SK-N-SH (cell line): Measurements from ENCODE around the gene ST7. TPM values are rescaled to one million over a fixed set of nuclear protein-coding genes. Genes with fewer than 3 reads are reported as not detected.

Experiments
- CTCF ChIA-PET: fragments of 300-600, 350-600 bp; formaldehyde crosslinking; extraction: SDS; loops from one replicate; lab custom pipeline; 2021; lab: Yijun Ruan, JAX
- POLR2A ChIA-PET: fragments of 350-600 bp; sonication (Branson Sonifier 250); formaldehyde crosslinking; extraction: SDS; loops from one replicate; lab custom pipeline; 2020; ENCODE audit warnings: antibody characterized with exemption, inconsistent platforms; lab: Yijun Ruan, JAX
- DNase-seq: peaks from one replicate; pipeline ENCODE4 v3.0.0; 2012
- H2AFZ ChIP-seq: fragments of 200-600 bp; sonication (generic); 2 replicates; pipeline ENCODE4 v1.8.1; 2016; ENCODE audit warnings: antibody characterized with exemption, mild to moderate bottlenecking, low read depth
- H3F3A ChIP-seq: fragments of 200-600 bp; sonication (generic); replicated peaks from 2 replicates; pipeline ENCODE3; 2016; ENCODE audit warnings: antibody characterized with exemption, mild to moderate bottlenecking; ENCODE audit not compliant: insufficient read depth
- H3K27ac ChIP-seq, 2 experiments: fragments of 200-500 bp in 1 of 2; fragments of 200-600 bp in 1 of 2; sonication (Bioruptor generic) in 1 of 2; sonication (generic), shearing (Covaris generic) in 1 of 2; 2 replicates each; pipeline versions ENCODE4 v1.5.1 to v1.6.1; 2014 to 2016; ENCODE audit warnings: low read depth in 2 of 2, inconsistent platforms in 1 of 2, low read length in 1 of 2, mild to moderate bottlenecking in 1 of 2, mixed read lengths in 1 of 2
- H3K27me3 ChIP-seq: fragments of 200-600 bp; sonication (generic), shearing (Covaris generic); 2 replicates; pipeline ENCODE4 v1.6.1; 2016; ENCODE audit warnings: mixed run types; ENCODE audit not compliant: insufficient read depth
- H3K36me3 ChIP-seq, 2 experiments: fragments of 200-500 bp in 1 of 2; fragments of 200-600 bp in 1 of 2; sonication (Bioruptor generic) in 1 of 2; sonication (generic) in 1 of 2; replicated peaks in 1 of 2; 2 replicates each; pipeline versions ENCODE3 to v1.5.1; 2014 to 2016; ENCODE audit warnings: low read length in 1 of 2, mild to moderate bottlenecking in 1 of 2; ENCODE audit not compliant: insufficient read depth in 2 of 2, control insufficient read depth in 1 of 2
- H3K4me1 ChIP-seq, 2 experiments: fragments of 200-500 bp in 1 of 2; fragments of 200-600 bp in 1 of 2; sonication (Bioruptor generic) in 1 of 2; sonication (generic), shearing (Covaris generic) in 1 of 2; 2 replicates each; pipeline versions ENCODE4 v1.5.1 to v1.6.1; 2014 to 2016; ENCODE audit warnings: low read depth in 1 of 2, low read length in 1 of 2, mixed run types in 1 of 2; ENCODE audit not compliant: insufficient read depth in 2 of 2, control insufficient read depth in 1 of 2
- H3K4me2 ChIP-seq: fragments of 200-600 bp; sonication (generic), shearing (Covaris generic); 2 replicates; pipeline ENCODE4 v1.6.1; 2017; ENCODE audit warnings: mixed run types
- H3K4me3 ChIP-seq, 2 experiments: fragments of 200-500 bp in 1 of 2; fragments of 200-600 bp in 1 of 2; sonication (Bioruptor generic) in 1 of 2; sonication (generic), shearing (Covaris generic) in 1 of 2; 2 replicates each; pipeline versions ENCODE4 v1.5.1 to v1.8.1; 2014 to 2016; ENCODE audit warnings: low read depth in 2 of 2, inconsistent platforms in 1 of 2, low read length in 1 of 2, mild to moderate bottlenecking in 1 of 2, mixed read lengths in 1 of 2, moderate library complexity in 1 of 2
- H3K79me2 ChIP-seq: fragments of 200-600 bp; sonication (generic); 2 replicates; pipeline ENCODE4 v1.8.1; 2017; ENCODE audit warnings: mild to moderate bottlenecking; ENCODE audit not compliant: insufficient read depth
- H3K9ac ChIP-seq: fragments of 200-600 bp; sonication (generic); 2 replicates; pipeline ENCODE4 v1.6.1; 2017; ENCODE audit warnings: mixed run types
- H3K9me2 ChIP-seq: fragments of 200-600 bp; sonication (generic); 2 replicates; pipeline ENCODE4 v1.6.1; 2017; ENCODE audit warnings: mixed run types
- H3K9me3 ChIP-seq: fragments of 200-600 bp; sonication (generic); 2 replicates; pipeline ENCODE4 v1.6.1; 2017; ENCODE audit warnings: mixed run types, mild to moderate bottlenecking, moderate library complexity
- H4K20me1 ChIP-seq: fragments of 200-600 bp; sonication (generic); 2 replicates; pipeline ENCODE4 v1.6.1; 2017; ENCODE audit warnings: mild to moderate bottlenecking, mixed run types; ENCODE audit not compliant: insufficient read depth
- ELF1 ChIP-seq: IDR thresholded peaks from 2 replicates; pipeline ENCODE4 v1.4.0; 2012
- EP300 ChIP-seq, 2 experiments: IDR thresholded peaks; 2 replicates each; pipeline versions ENCODE4 v1.4.0 to v1.6.1; 2012; ENCODE audit warnings: borderline replicate concordance in 1 of 2, low read depth in 1 of 2, low read length in 1 of 2
- EZH2phosphoT487 ChIP-seq: fragments of 200-600 bp; sonication (generic); IDR thresholded peaks from 2 replicates; pipeline ENCODE4 v1.6.1; 2017; ENCODE audit warnings: low read depth, mixed run types, mild to moderate bottlenecking, antibody characterized with exemption, moderate library complexity, borderline replicate concordance
- FOXJ3 ChIP-seq: sonication (generic); formaldehyde crosslinking; IDR thresholded peaks from 2 replicates; pipeline ENCODE4 v1.5.1; 2020; ENCODE audit warnings: mild to moderate bottlenecking, missing genetic modification reagents
- GABPA ChIP-seq: IDR thresholded peaks from 2 replicates; pipeline ENCODE4 v1.4.0; 2012; ENCODE audit warnings: low read depth, mild to moderate bottlenecking
- JUND ChIP-seq: IDR thresholded peaks from 2 replicates; pipeline ENCODE4 v1.4.0; 2012
- RAD21 ChIP-seq: IDR thresholded peaks from 2 replicates; pipeline ENCODE4 v1.6.1; 2012; ENCODE audit warnings: mild to moderate bottlenecking, low read length
- RFX5 ChIP-seq: IDR thresholded peaks from 2 replicates; pipeline ENCODE4 v1.6.1; 2012; ENCODE audit warnings: mild to moderate bottlenecking, improper control_type of control experiment, low read length
- SIN3A ChIP-seq: IDR thresholded peaks from 2 replicates; pipeline ENCODE4 v1.6.1; 2012; ENCODE audit warnings: low read depth, mild to moderate bottlenecking, low read length, moderate library complexity, borderline replicate concordance
- TAF1 ChIP-seq: IDR thresholded peaks from 2 replicates; pipeline ENCODE4 v1.6.1; 2012; ENCODE audit warnings: low read depth, mild to moderate bottlenecking, low read length, moderate library complexity, borderline replicate concordance
- TCF12 ChIP-seq: IDR thresholded peaks from 2 replicates; pipeline ENCODE4 v1.4.0; 2012
- WGBS: methylation state at CpG from one replicate; pipeline ENCODE4 v1.1.6; 2017; ENCODE audit warnings: low lambda C conversion rate; 5-methylcytosine and 5-hydroxymethylcytosine counted together
- polyA plus RNA-seq, 3 experiments: library from polyadenylated mRNA; depleted of rRNA; stranded (reverse); fragments of >200 nt; gene quantifications; 2 replicates each; pipeline ENCODE4 v1.2.3, GENCODE V29; 2012
- TF ChIP-seq, protein P1 (sequence below): IDR thresholded peaks from 2 replicates; pipeline ENCODE4 v1.4.0; 2012; ENCODE audit warnings: low read depth, borderline replicate concordance
- TF ChIP-seq, protein P2 (sequence below): fragments of 150-350 bp; IDR thresholded peaks from 2 replicates; pipeline ENCODE4 v1.6.1; 2016; ENCODE audit warnings: mild to moderate bottlenecking, low read depth, low read length
- TF ChIP-seq, protein P3 (sequence below): IDR thresholded peaks from 2 replicates; pipeline ENCODE4 v1.6.1; 2012; ENCODE audit warnings: mild to moderate bottlenecking, low read depth, low read length, moderate library complexity

The ST7 gene
- polyA plus RNA-seq, 1 of the 3 experiments (the other 2 are of a cell fraction): 23.5 TPM

DNA sequence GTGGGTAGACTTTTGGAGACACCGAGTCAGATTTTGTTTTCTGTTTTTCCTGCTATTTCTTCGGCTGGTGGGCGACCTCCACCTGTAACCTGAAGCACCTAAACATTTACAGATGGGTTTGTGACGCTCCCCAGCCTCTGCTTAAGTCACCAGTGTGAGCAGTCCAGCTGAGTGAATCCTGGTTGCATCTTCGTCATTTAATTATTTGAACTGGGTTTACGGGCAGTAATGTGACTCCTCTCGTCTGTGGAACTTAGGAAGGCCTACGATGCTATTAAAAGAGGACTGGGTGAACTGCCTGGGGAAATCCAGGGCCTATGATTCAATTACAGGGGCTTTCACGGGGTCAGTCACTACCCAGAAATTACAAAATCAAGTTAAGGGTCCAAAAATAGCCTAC, 317.1 kb downstream of the ST7 start:
- Histone ChIP-seq H3K4me2 (peak overlapping the region; percentile 50), H3K27me3 (no peaks in the 10 kb centered on the region), H3K9me3 (no peaks in the 10 kb centered on the region), H3K9ac (peak overlapping the region; percentile 65), H3F3A (peaks cover 24% of the 10 kb centered on the region), H2AFZ (no peak overlapping the region), H3K36me3 (no peaks in the 10 kb centered on the region), H3K4me3 (no peak overlapping the region), H3K79me2 (no peaks in the 10 kb centered on the region), H4K20me1 (no peaks in the 10 kb centered on the region), H3K4me1 (no peaks in the 10 kb centered on the region; a peak in 2 of 4 replicates), H3K27ac (peak overlapping the region; percentile 5 to 98; a peak in 2 of 4 replicates), H3K9me2 (no peaks in the 10 kb centered on the region)
- CTCF ChIA-PET: no interaction called here
- TF ChIP-seq JUND: no peak
- no peak for TF ChIP-seq EZH2phosphoT487
- TF ChIP-seq FOXJ3 (CRISPR knock-in tag): no peak
- TF ChIP-seq TCF12: no peak
- no peak for TF ChIP-seq EP300 (IDR thresholded peaks at IDR 0.05; ENCODE audit: borderline replicate concordance in 1 of 2, low read depth in 1 of 2, low read length in 1 of 2)
- no peak for TF ChIP-seq SIN3A
- TF ChIP-seq, protein P1, sequence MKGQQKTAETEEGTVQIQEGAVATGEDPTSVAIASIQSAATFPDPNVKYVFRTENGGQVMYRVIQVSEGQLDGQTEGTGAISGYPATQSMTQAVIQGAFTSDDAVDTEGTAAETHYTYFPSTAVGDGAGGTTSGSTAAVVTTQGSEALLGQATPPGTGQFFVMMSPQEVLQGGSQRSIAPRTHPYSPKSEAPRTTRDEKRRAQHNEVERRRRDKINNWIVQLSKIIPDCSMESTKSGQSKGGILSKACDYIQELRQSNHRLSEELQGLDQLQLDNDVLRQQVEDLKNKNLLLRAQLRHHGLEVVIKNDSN: no peak
- TF ChIP-seq ELF1: no peak
- TF ChIP-seq, protein P2, sequence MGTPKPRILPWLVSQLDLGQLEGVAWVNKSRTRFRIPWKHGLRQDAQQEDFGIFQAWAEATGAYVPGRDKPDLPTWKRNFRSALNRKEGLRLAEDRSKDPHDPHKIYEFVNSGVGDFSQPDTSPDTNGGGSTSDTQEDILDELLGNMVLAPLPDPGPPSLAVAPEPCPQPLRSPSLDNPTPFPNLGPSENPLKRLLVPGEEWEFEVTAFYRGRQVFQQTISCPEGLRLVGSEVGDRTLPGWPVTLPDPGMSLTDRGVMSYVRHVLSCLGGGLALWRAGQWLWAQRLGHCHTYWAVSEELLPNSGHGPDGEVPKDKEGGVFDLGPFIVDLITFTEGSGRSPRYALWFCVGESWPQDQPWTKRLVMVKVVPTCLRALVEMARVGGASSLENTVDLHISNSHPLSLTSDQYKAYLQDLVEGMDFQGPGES: no peak
- TF ChIP-seq RFX5: no peak
- TF ChIP-seq, protein P3, sequence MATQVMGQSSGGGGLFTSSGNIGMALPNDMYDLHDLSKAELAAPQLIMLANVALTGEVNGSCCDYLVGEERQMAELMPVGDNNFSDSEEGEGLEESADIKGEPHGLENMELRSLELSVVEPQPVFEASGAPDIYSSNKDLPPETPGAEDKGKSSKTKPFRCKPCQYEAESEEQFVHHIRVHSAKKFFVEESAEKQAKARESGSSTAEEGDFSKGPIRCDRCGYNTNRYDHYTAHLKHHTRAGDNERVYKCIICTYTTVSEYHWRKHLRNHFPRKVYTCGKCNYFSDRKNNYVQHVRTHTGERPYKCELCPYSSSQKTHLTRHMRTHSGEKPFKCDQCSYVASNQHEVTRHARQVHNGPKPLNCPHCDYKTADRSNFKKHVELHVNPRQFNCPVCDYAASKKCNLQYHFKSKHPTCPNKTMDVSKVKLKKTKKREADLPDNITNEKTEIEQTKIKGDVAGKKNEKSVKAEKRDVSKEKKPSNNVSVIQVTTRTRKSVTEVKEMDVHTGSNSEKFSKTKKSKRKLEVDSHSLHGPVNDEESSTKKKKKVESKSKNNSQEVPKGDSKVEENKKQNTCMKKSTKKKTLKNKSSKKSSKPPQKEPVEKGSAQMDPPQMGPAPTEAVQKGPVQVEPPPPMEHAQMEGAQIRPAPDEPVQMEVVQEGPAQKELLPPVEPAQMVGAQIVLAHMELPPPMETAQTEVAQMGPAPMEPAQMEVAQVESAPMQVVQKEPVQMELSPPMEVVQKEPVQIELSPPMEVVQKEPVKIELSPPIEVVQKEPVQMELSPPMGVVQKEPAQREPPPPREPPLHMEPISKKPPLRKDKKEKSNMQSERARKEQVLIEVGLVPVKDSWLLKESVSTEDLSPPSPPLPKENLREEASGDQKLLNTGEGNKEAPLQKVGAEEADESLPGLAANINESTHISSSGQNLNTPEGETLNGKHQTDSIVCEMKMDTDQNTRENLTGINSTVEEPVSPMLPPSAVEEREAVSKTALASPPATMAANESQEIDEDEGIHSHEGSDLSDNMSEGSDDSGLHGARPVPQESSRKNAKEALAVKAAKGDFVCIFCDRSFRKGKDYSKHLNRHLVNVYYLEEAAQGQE: no peak
- TF ChIP-seq TAF1: no peak
- no peak for DNase-seq
- 43% methylated on average over 9 of the region's 9 CpGs for WGBS
- POLR2A ChIA-PET: no interaction called here

DNA sequence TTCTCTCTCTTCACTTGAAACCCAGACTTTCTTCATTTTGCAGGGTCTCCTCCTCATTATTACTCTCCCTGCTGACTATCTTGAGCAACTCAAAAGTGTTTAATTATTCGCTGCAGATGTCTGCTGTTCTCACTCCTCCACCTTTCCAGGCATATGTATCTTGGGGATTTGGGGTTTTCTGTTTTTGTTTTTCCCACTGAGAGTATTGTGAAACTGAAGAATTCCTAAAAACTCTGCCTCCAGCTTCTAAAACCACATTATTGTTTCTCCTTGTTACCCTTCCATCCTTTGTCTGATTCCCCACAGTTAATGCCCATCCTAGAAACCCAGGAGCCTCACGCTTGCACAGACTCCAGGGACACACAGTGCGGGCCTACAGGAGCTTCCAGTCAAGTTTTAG, 318.3 kb downstream of the ST7 start:
- H3K27me3 ChIP-seq: no peaks in the 10 kb centered on the region
- H4K20me1 ChIP-seq: no peaks in the 10 kb centered on the region
- peaks cover 24% of the 10 kb centered on the region for H3F3A ChIP-seq
- no peaks in the 10 kb centered on the region for H3K9me3 ChIP-seq
- CTCF ChIA-PET: no interaction called here
- 92% methylated on average over 3 of the region's 3 CpGs for WGBS
- TF ChIP-seq TCF12 (no peak), GABPA (no peak), RAD21 (no peak)
- H3K4me3 ChIP-seq: no peak overlapping the region
- no peaks in the 10 kb centered on the region for H3K79me2 ChIP-seq
- H3K4me1 ChIP-seq: no peaks in the 10 kb centered on the region; a peak in 2 of 4 replicates
- H3K9me2 ChIP-seq: no peaks in the 10 kb centered on the region
- no peak overlapping the region for H3K4me2 ChIP-seq
- POLR2A ChIA-PET: no interaction called here
- H3K27ac ChIP-seq: 0 out of 4 replicates have a peak overlapping the region, but pooled peaks of 1 of the 2 experiments have one; percentile 98
- DNase-seq: no peak
- H3K9ac ChIP-seq: no peak overlapping the region
- H3K36me3 ChIP-seq: no peaks in the 10 kb centered on the region
- no peak overlapping the region for H2AFZ ChIP-seq
